ENCODE results near the gene LRRC27.

Gene LRRC27

DNA sequence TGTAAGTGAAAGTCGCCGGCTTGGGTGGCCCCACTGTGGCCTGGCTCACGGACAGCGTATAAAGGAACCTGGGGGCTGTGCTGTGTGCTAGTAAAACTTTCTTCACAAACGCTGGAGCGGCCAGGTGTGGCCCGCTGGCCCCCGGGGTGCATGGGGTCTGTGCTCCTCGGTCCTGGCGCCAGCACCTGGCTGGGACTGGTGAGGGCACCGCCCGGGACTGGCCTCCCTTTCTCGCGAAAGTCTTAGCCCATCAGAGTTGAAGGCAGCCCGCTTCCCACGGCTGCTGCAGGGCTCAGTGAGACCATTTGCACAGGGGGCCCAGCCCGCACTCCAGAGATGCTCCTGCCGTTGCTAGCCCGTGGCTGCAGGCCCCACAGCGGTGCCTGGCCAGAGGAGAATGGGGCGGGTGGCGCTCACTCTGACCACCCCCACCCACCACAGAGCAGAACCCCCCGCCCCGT is 70.8 kb downstream of the LRRC27 start:
- no peak for DNase-seq (ENCODE audit: low read depth)

DNA sequence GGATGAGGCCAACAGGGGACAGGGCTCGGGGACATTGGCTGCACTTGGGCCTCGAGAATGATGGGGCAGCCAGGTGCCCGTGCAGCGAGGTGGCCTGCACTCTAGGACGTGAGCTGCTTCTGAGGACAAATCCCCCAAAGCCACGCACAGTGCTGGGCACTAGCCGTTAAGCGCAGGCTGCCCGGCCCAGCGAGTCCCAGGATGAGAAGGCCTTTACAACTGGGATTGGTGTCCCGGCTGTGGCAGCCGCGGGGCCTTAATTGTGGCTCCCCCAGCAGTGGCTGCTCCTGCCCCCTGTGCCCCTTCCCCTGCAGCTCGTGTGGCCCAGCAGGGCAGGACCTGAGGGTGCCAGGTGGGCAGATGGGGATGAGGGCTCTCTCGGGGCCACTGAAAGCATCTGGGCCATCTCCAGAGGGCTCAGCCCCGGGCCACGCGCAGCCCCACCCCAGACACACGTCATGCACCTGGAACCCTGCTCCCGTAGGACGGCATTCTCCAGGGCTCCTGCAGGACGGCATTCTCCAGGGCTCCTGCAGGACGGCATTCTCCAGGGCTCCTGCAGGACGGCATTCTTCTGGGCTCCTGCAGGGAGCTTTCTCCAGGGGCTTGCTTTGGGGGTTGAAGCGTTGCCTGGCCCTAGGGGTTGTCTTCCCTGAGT is 71.6 kb downstream of the LRRC27 start:
- no peak for DNase-seq (ENCODE audit: low read depth)

DNA sequence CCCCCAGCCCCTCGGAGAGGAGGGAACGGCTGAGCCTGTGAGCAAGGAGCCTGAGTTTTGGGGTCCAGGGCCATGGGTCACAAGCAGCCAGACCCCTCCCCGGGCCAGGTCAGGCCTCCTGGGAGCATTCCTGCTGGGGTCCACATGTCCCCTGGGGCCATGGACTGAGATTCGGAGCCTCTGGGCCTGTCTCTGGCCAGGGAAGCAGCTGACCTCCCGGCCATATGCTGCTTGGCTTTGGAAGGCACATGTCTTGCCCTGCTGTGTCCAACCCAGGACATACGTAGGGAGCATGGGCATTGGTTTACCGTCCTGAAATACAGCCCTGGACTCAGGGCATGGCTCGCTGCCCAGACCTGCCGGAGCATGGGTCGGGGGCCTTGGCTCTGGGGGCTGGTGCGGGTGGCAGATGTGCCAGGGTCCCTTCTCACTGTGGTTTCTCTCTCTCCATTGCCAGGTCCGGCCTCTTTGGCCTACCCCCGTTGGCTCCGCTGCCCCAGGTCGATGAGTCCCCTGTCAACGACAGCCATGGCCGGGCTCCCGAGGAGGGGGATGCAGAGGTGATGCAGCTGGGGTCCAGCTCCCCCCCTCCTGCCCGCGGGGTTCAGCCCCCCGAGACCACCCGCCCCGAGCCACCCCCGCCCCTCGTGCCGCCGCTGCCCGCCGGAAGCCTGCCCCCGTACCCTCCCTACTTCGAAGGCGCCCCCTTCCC is 72.3 kb downstream of the LRRC27 start:
- DNase-seq (ENCODE audit: low read depth), result no peak

DNA sequence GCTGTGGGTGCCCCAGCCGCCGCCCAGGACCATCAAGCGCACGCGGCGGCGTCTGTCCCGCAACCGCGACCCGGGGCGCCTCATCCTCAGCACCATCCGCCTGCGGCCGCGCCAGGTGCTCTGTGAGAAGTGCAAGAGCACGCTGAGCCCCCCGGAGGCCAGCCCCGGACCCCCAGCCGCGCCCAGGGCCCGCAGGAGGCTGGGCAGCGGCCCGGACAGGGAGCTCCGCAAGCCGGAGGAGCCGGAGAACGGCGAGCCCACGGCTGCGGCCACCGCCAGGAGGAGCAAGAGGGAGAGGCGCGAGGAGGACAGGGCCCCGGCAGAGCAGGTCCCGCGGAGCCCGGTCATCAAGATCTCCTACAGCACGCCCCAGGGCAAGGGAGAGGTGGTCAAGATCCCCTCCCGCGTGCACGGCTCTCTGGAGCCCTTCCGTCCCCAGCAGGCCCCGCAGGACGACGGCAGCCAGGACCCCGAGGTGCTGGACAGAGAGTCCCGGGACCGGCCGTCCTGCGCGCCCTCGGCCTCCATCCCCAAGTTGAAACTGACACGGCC is 73.0 kb downstream of the LRRC27 start:
- DNase-seq (ENCODE audit: low read depth), result no peak

DNA sequence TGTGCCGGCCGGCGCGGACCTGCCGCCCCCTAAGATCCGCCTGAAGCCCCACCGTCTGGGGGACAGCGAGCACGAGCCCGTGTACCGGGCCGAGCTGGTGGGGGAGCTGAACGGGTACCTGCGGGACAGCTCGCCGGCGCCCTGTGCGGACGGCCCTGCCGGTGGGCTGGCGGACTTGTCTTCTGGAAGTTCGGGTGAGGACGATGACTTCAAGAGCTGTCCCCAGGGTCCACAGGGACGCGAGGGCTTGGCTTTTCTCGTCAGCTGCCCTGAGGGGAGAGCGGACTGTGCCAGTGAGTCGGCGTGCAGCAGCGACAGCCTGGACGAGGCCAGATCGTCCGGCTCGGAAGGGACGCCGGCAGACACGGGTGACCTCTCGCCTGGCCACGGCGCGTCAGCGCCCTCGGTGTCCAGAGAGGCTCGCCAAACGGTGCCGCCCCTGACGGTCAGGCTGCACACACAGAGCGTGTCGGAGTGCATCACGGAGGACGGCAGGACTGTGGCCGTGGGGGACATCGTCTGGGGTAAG is 73.5 kb downstream of the LRRC27 start:
- no peak for DNase-seq (ENCODE audit: low read depth)

DNA sequence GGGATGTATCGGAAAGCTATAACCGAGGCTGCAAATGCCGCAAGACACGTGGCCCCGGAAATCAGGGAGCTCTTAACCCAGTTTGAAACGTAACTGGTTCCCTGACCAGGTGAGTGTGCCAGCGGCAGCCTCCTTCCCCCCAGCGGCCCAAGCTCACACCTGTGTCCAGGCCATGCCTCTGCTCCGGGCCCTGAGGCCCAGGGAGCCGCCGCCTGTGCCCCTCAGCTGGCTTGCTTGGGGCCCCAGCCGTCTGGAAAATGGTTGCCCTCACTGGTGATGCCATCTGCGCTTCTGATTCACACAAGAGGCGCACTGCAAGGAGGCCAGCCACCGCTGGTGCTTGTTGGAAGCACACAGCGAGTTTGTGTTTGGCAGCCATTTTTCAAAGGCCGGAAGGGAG is 74.2 kb downstream of the LRRC27 start:
- DNase-seq (ENCODE audit: low read depth), result no peak

DNA sequence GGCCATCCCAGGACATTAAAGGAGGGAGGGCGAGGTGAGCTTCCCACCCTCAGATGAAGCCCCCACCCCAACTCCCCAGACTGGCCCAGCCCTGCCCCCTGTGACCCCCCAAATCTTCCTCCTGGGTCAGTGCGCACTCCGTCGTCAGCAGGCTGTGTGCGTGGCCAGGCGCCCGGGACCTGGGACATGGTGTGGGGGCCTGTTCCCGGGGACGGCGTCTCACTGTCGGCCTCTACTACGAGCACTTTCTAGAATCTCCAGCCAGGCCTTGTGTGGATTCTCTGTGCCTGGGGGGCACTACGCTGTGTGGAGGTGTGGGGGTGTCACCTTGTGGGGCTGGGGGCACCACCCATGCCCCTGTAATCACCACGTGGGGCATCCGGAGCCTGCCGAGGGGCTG is 74.8 kb downstream of the LRRC27 start:
- DNase-seq (ENCODE audit: low read depth), result no peak

DNA sequence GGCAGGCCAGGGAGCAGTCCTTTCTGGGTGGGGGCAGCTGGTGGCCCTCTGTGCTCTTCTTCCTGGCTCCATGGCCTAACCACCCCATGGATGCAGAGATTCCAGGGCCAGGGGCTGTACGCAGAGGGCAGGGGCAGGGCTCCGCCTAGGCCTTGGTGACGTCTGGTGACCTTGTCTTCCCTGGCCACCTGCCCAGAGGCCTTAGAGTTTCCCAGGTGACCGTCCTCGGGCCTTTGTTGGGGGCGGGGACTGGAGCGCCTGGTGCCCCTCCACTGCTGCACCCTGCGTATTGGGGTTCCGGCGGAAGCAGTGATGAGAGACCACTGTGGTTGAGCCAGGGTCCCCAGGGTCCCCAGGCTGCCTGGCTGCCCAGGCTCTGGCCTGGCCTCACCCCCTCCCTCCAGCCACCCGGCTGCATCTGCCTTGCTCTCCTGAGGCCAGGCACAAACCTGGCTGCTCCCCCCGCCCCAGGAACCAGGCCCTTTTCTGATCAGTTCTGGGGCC is 75.3 kb downstream of the LRRC27 start:
- no peak for DNase-seq (ENCODE audit: low read depth)

DNA sequence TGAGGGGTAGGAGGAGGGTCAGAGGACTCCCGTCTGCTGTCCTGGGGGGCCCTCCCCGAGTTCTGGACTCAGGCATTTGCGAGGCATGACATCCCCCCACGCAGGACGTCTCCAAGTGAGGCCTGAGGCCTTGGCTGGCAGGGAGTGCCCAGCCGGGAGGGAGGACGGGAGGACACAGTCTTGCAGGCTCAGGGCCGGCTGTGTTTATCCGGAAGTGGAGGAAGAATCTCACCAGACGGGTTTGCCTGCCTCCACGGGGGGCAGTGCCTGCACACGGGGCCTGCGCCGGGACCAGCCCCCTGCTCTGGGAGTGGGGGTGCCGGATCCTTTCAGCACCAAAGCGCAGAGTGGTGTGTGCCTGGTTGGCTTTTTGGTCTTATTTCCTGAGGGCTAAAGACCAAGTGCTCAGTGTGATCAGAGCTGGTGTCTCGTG is 75.9 kb downstream of the LRRC27 start:
- DNase-seq (ENCODE audit: low read depth), result no peak

DNA sequence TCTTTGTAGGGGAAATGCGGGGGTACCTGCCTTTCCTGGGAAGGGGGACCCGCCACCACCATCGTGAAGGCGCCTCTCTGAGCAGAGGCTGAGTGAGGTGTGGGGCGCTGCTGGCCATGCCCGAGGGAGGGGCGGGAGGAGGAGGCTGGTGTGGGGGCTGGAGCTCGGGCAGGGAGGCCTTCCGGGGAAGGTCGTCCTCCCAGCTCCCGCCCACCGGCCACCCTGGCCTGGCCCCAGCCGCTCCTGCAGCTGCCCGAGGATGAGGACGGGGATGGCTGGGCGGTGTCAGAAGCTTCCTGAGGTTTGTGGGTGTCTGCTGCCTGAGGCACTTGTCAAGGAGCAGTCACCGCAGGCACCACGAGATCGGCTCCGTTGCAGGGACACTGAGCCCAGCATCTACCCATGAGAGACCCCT is 76.4 kb downstream of the LRRC27 start:
- DNase-seq (ENCODE audit: low read depth), result no peak

DNA sequence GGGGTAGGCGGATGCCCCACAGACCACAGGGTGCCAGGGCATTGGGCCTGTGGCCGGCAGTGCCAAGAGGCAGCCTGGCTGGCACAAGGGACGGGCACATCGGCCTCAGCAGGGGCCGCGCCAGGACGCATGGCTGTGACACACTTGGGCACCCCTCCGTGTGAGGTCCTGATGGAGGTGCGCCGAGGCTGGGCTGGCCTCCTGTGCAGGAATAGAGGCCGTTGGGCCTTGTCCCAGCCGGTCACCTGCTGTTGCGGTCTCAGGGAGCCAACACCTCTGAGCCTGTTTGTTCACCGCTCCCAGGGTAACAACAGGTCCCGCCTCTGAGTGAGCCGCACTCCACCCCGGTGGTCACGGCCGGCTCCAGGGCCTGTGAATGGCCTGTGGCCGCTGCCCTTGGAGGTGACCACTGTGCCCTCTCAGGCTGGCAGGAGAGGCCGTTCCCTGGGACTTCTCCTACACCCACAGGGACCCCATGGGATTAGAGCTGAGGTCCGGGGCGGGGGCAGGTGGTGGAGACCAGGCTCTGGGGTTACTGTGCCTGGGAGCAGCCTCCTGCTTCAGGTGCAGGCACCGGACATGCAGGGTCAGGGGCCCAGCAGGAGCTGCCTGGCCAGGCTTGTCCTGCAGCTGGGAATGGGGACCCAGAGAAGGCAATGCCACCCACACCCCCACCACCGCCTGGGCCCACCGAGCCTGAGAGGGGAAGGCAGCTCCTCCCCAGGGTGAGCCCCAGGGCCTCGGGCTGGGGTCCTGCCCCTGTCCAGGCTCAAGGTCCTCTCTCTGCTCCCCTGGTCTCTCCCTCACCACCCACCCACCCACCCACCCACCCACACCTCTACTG is 77.1 kb downstream of the LRRC27 start:
- no peak for DNase-seq (ENCODE audit: low read depth)

DNA sequence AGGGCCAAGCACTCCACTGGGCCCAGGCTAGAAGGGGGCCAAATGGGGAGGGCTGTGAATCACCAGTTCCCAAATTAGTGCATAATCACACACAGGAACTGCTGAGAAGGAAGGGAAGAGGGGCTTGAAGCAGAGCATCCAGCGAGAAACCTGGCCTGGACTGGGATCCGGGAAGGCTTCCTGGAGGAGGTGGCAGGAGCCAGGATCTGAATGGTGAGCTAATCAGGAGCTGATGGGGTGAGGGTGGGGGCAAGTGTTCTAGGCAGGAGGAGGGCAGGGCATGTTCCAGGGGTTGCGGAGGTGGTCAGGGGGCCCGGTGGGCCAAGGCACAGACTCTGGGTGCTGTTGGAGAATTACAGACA is 77.7 kb downstream of the LRRC27 start:
- DNase-seq (ENCODE audit: low read depth), result no peak

DNA sequence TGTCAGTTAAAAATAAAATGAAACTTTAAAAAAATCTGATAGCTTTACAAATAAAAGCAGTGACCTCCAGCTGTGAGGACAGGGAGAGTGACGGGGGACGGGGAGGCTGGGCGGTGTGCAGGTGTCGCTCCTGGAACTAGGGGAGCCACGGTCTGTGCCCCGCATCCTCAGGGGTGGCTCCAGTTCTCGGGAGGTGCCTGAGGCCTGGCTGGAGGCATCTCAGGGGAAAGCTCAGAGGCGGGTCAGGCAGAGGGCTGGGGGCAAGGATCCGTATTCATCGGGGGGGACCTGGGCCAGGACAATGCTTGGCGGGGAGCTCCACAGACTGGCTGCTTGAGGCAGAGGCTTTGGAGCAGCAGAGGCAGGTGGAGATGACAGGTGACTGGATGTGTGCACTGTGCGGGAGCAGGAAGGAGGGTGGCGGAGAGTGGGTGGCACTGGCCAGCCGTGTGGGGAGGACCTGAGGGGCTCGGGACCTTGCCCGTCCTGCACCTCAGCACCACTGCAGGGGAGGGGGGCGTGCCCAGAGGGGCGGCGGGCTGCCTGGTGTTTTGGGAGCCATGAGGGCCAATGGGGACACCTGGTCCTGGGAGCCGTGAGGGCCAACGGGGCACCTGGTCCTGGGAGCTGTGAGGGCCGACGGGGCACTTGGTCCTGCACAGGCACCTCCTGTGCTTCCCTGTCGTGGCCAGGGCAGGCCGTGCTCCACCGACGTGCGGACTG is 78.2 kb downstream of the LRRC27 start:
- no peak for DNase-seq (ENCODE audit: low read depth)

DNA sequence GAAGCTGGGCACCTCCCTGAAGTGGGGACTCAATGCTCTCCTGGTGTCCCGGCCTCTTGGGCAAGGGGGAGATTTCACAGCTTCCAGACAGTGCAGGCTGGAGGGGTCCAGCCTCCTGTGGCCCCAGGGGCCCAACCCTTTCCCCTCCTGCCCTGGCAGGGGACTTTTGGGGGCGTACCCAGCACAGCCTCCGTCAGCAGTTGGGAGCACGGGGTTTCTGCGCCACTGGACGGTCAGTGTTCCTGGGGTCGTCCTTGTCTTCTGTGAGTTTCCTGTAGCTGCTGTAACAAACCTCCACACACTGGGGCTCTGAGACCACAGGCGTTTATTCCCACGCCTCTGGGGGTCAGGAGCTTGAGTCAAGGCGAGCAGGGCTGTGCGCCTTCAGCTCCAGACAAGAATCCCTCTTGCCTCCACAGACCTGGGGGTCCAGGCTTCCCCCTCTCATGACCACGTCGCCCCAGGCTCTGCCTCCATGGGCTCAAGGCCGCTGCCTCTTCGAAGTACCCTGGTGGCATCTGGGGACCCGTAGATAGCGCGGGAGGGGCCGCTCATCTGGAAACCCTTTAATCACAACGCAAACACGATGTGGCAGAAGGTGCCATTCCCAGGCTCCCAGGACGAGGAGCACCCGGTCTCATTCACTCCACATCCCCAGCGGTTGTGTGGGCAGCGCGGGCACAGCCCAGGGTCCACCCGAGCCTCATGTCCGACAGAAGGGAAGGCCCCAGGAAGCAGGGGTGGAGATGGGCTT is 79.0 kb downstream of the LRRC27 start:
- DNase-seq (ENCODE audit: low read depth), result no peak

DNA sequence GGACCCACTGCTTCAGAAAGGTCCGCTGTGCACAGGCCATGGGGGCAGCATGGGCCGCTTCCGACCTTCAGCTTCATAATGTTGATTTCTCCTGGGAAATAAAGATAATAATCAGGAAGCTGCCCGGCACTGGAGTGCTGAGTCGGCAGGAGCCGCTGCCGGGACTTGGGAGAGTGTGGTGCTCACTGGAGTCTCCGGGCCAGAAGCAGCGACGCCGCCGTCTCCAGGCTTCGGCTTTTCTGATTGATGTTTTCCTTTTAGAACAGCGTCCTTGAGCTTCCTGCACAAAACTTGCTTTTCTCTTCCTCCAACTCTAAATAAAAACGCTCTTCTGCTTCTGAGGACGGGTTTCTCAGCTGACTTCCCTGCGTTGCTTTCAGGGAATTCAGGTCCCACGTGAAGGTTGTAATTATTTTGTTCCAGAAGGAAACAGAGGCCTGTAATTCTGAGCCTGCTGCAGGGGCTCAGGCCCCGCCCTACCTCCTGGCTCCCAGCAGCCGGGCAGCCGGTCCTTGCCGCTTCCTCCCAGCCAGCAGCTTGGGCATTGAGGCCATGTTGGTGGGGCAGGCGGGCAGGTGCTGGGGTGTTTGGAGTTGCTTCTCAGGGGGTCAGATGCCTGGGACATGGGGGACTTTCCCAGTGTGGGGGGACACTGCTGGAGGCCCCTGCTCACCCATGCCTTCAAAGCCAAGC is 79.7 kb downstream of the LRRC27 start:
- DNase-seq (ENCODE audit: low read depth), result no peak

DNA sequence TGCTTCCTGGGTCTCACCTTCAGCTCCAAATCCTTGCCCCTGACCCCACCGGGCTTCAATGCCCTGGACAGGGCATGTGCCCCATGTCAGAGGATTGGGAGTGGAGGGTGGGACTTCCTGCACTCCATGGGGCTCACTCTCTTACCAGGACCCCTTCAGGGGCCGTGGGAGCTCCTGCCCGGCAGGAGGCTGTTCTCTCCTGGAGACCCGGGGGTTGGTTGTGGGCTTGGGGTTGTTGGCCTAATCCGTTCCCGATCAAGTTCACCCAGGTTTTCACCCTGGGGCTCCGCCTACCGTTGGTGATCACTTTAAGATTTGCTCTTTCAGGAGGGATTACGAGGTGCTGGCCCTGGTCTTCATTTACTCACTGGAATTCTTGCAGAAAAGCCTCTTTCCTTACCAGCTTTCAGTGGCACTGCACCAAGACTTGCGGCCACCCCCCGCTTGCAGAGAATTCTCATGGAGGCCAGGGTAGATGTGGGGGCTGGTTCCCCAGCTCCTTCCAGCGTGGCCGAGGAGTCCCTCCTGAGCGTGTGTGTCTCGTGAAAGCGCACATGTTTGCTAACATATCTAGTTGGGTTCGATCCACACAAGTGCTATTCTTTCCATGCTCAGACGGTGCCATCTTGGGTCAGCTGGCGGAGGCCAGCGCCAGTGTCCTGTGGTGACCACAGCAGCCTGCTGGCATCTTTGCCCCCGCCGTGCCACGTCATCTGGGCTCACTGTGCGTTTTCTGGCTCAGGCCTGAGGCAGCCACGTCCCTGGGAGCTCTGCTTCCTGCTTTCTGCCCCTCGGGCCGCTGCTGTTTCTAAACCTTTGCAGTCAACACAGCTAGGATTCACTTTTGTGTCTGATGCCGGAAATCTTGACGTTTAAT is 80.6 kb downstream of the LRRC27 start:
- DNase-seq (ENCODE audit: low read depth), result no peak

DNA sequence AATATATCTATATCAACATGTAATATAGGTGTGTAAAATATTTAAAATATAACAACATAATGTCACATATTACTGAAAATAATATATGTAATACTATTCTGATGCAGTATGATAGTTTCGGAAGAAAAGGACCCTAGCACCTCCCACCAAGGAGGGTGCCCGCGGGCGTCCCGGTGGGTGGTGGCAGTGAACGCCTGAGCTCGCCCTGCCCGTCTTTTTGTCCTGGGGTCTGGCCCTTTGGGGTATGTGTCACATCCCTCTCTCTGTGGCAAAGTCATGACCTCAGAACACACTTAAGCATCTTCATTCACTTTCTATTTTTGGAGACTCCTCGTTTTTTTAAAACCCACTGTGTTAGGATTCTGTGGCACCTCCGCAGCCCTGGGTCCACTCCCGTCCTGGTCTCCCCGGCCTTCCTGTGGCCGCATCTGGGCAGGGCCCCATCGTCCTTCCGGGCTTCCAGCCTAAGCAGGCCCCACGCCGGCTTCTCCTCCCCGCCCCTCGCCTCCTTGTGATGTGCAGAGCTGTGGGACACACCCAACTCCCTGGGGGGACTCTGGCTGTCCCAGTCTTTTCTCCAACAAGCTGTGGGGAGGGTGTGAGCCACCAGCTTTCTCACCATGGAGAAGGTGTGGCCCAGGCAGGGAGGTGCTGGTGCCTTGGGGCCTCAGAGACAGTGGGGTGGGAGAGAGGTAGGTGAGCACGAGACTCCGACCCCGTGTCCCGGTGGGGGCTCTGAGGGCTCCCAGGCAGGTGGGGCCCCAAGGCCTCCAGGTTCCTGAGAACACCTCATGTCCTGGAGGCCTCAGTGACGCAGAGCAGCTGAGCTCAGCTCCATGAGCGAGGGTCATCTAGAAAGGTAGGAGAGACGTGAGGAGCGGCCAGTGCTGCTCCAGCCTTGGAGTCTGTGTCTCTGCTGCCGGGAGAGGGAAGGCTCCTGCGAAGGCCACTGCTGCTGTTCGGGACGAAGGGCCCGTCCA is 81.5 kb downstream of the LRRC27 start:
- no peak for DNase-seq (ENCODE audit: low read depth)

Data from CMK (cell line).